DND-41 (cell line): ENCODE data around the gene TOMM34.

ENCODE experiments used
- EZH2 ChIP-seq: IDR thresholded peaks from 3 replicates; pipeline ENCODE4 v1.6.1; 2012; ENCODE audit warnings: borderline replicate concordance, low read depth, mild to moderate bottlenecking, moderate library complexity, low read length, inconsistent platforms; ENCODE audit not compliant: severe bottlenecking
- TF ChIP-seq, protein P1 (sequence below): IDR thresholded peaks from 2 replicates; pipeline ENCODE4 v1.5.1; 2012; ENCODE audit warnings: borderline replicate concordance, low read length, moderate library complexity, mild to moderate bottlenecking; ENCODE audit not compliant: poor library complexity, severe bottlenecking; ENCODE audit errors: extremely low read depth

DNA sequence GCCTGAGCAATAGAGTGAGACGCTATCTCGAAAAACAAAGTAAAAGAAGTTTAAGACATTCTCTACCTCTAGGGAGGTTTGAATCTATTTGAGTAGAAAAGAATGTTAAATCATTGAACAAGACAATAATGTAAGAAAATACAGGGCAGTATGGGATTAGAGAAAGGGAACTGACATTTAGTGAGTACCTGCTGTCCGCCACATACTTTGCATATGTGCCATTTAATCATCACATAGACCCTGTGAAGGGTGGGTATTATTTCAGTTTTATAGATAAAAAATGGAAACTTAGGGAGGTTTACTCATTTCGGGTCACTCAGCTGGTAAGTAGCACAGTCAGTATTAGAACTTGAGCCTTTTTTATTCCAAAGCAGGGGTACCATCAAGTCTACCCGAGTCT, 37.5 kb upstream of the TOMM34 start:
- TF ChIP-seq, protein P1, sequence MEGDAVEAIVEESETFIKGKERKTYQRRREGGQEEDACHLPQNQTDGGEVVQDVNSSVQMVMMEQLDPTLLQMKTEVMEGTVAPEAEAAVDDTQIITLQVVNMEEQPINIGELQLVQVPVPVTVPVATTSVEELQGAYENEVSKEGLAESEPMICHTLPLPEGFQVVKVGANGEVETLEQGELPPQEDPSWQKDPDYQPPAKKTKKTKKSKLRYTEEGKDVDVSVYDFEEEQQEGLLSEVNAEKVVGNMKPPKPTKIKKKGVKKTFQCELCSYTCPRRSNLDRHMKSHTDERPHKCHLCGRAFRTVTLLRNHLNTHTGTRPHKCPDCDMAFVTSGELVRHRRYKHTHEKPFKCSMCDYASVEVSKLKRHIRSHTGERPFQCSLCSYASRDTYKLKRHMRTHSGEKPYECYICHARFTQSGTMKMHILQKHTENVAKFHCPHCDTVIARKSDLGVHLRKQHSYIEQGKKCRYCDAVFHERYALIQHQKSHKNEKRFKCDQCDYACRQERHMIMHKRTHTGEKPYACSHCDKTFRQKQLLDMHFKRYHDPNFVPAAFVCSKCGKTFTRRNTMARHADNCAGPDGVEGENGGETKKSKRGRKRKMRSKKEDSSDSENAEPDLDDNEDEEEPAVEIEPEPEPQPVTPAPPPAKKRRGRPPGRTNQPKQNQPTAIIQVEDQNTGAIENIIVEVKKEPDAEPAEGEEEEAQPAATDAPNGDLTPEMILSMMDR, result no peak
- no peak for TF ChIP-seq EZH2
